K562 (cell line): Measurements from ENCODE around the gene ABHD14A. TPM values are rescaled to one million over a fixed set of nuclear protein-coding genes. Genes with fewer than 3 reads are reported as not detected.

Experiments used
- ARID2 ChIP-seq: fragments of 450-650 bp; IDR thresholded peaks from 2 replicates; pipeline ENCODE4 v1.6.1; 2017; ENCODE audit warnings: antibody characterized with exemption, mild to moderate bottlenecking
- ASH1L ChIP-seq: fragments of 450-650 bp; IDR thresholded peaks from 2 replicates; pipeline ENCODE4 v1.6.1; 2018; ENCODE audit warnings: borderline replicate concordance, mild to moderate bottlenecking, low read depth; ENCODE audit not compliant: partially characterized antibody
- CREB1 ChIP-seq, 2 experiments: sonication (generic) in 1 of 2; formaldehyde crosslinking in 1 of 2; IDR thresholded peaks; 2 replicates each; pipeline versions ENCODE4 v1.6.1 to v1.8.0; 2012 to 2022; ENCODE audit warnings: inconsistent platforms in 1 of 2, mild to moderate bottlenecking in 1 of 2, missing genetic modification reagents in 1 of 2, moderate library complexity in 1 of 2
- ERF ChIP-seq: fragments of 450-650 bp; formaldehyde crosslinking; IDR thresholded peaks from 2 replicates; pipeline ENCODE4 v1.4.0; 2020; ENCODE audit warnings: mild to moderate bottlenecking, mixed read lengths
- EWSR1 ChIP-seq: fragments of 450-650 bp; IDR thresholded peaks from 2 replicates; pipeline ENCODE4 v1.6.1; 2018; ENCODE audit warnings: borderline replicate concordance, mild to moderate bottlenecking, low read depth, moderate library complexity; ENCODE audit not compliant: partially characterized antibody
- HMBOX1 ChIP-seq: sonication (generic); IDR thresholded peaks from 2 replicates; pipeline ENCODE4 v1.6.1; 2016
- HMGXB4 ChIP-seq: sonication (generic); formaldehyde crosslinking; IDR thresholded peaks from 2 replicates; pipeline ENCODE4 v1.8.1; 2023; ENCODE audit warnings: mild to moderate bottlenecking, missing genetic modification reagents
- LCOR ChIP-seq: sonication (generic); formaldehyde crosslinking; IDR thresholded peaks from 2 replicates; pipeline ENCODE4 v1.8.0; 2022; ENCODE audit warnings: mild to moderate bottlenecking, missing genetic modification reagents
- MLLT1 ChIP-seq, 2 experiments: fragments of 450-650 bp; IDR thresholded peaks; 2 replicates each; pipeline ENCODE4 v1.6.1; 2016
- NR2C1 ChIP-seq, 2 experiments: fragments of 450-650 bp; IDR thresholded peaks; 2 replicates each; pipeline ENCODE4 v1.6.1; 2017; ENCODE audit warnings: mild to moderate bottlenecking in 2 of 2, antibody characterized with exemption in 1 of 2, inconsistent platforms in 1 of 2, missing compliant biosample characterization in 1 of 2, missing genetic modification characterization in 1 of 2
- NR2F6 ChIP-seq: fragments of 450-650 bp; formaldehyde crosslinking; IDR thresholded peaks from 2 replicates; pipeline ENCODE4 v1.4.0; 2020; ENCODE audit warnings: mild to moderate bottlenecking
- NR4A1 ChIP-seq, 2 experiments: fragments of 250-450 bp in 1 of 2; fragments of 450-650 bp in 1 of 2; sonication (Bioruptor Pico) in 1 of 2; IDR thresholded peaks; 2 replicates each; pipeline versions ENCODE4 v1.4.0 to v1.6.1; 2016 to 2020; ENCODE audit warnings: mild to moderate bottlenecking in 2 of 2, missing compliant biosample characterization in 1 of 2, missing genetic modification characterization in 1 of 2, moderate library complexity in 1 of 2
- PPARD ChIP-seq: fragments of 250-450 bp; sonication (Bioruptor Pico); IDR thresholded peaks from 2 replicates; pipeline ENCODE4 v1.8.0; 2022; ENCODE audit warnings: inconsistent platforms, mild to moderate bottlenecking, moderate library complexity
- PREB ChIP-seq: sonication (generic); formaldehyde crosslinking; IDR thresholded peaks from 2 replicates; pipeline ENCODE4 v1.8.1; 2023; ENCODE audit warnings: mild to moderate bottlenecking, missing genetic modification reagents
- RBM25 ChIP-seq: fragments of 200-400 bp; formaldehyde crosslinking; IDR thresholded peaks from 2 replicates; pipeline ENCODE4 v1.6.1; 2018; ENCODE audit warnings: low read length, low read depth, moderate library complexity; ENCODE audit not compliant: severe bottlenecking
- STAT5A ChIP-seq: IDR thresholded peaks from 2 replicates; pipeline ENCODE4 v1.6.1; 2012; ENCODE audit warnings: low read length, inconsistent platforms, borderline replicate concordance
- STAT5B ChIP-seq: fragments of 250-450 bp; sonication (Bioruptor Pico); IDR thresholded peaks from 2 replicates; pipeline ENCODE4 v1.8.0; 2021; ENCODE audit warnings: mild to moderate bottlenecking, inconsistent platforms
- TAF9B ChIP-seq: fragments of 450-650 bp; IDR thresholded peaks from 2 replicates; pipeline ENCODE4 v1.6.1; 2018; ENCODE audit warnings: mild to moderate bottlenecking; ENCODE audit not compliant: partially characterized antibody
- ZNF12 ChIP-seq: sonication (generic); formaldehyde crosslinking; IDR thresholded peaks from 2 replicates; pipeline ENCODE4 v1.4.0; 2020; ENCODE audit warnings: mild to moderate bottlenecking, missing genetic modification reagents
- ZNF146 ChIP-seq: IDR thresholded peaks from one replicate; pipeline ENCODE4 v1.6.1; 2018; ENCODE audit warnings: missing compliant biosample characterization; ENCODE audit not compliant: unreplicated experiment
- ZNF197 ChIP-seq: fragments of 200-800 bp; sonication (Bioruptor generic); IDR thresholded peaks from 2 replicates; pipeline ENCODE4 v1.6.1; 2016; ENCODE audit warnings: low read depth, missing genetic modification characterization, missing compliant biosample characterization
- ZNF253 ChIP-seq: fragments of 250-450 bp; sonication (Bioruptor Pico); conservative IDR thresholded peaks from 2 replicates; pipeline ENCODE4 v1.6.1; 2021; ENCODE audit warnings: mild to moderate bottlenecking
- polyA plus RNA-seq, 8 experiments: library from polyadenylated mRNA; depleted of rRNA in 4 of 8; stranded (reverse) in 5 of 8; unstranded in 3 of 8; fragments of >200 nt; fragmentation: Nextera tagmentation in 2 of 8; fragmentation: Illumina TruSeq in 1 of 8; extraction: Ambion mirVana in 2 of 8; extraction: Trizol in 1 of 8; gene quantifications; 2 replicates each; pipeline versions ENCODE4 v1.2.1 to v1.2.3, GENCODE V29; 2011 to 2014; ENCODE audit warnings: inconsistent platforms in 1 of 8, missing spikeins in 1 of 8
- total RNA-seq, 7 experiments: library from RNA; depleted of rRNA in 6 of 7; stranded (reverse); fragments of >200 nt in 6 of 7; fragmentation: Illumina TruSeq in 2 of 7; extraction: Trizol in 2 of 7; gene quantifications; 2 replicates each; pipeline versions ENCODE4 v1.2.1 to v1.2.3, GENCODE V29; 2011 to 2021; ENCODE audit warnings: low replicate concordance in 1 of 7

The ABHD14A gene
- total and polyA plus RNA-seq, 9 of the 15 experiments (the other 6 are each of a cell fraction or from before 2014, with no cell fraction given), result 0.90 to 10.5 (median 8.3) TPM

GRCh38 chr3:51995346-51996163, 20.7 kb downstream of the ABHD14A start, which contains the start of gene RPL29 (continued):
- TF ChIP-seq EWSR1 (no peak), NR2C1 (IDR thresholded peaks at IDR 0.05) (peak; percentile 98), NR2C1 (tag; IDR thresholded peaks at IDR 0.05) (peak; percentile 99), NR2F6 (CRISPR knock-in tag) (no peak), TAF9B (peak; percentile 99), NR4A1 (CRISPR knock-in tag; IDR thresholded peaks at IDR 0.05) (no peak), NR4A1 (tag; IDR thresholded peaks at IDR 0.05) (0 out of 2 replicates have a peak, but pooled peaks have one; percentile 35), ARID2 (no peak), RBM25 (no peak), PPARD (CRISPR knock-in tag) (no peak), HMGXB4 (CRISPR knock-in tag) (peak; percentile 48; the same call in 1 of the 2 replicates), ZNF12 (CRISPR knock-in tag) (0 out of 2 replicates have a peak, but pooled peaks have one; percentile 51), PREB (no peak), ERF (CRISPR knock-in tag) (no peak), ZNF197 (CRISPR knock-in tag) (no peak), MLLT1 (IDR thresholded peaks at IDR 0.05) (0 out of 4 replicates have a peak, but pooled peaks of 1 of the 2 experiments have one; percentile 34), STAT5A (no peak; the same call in 1 of the 2 replicates), ASH1L (no peak), HMBOX1 (no peak), STAT5B (no peak), ZNF146 (CRISPR knock-in tag) (no peak), CREB1 (IDR thresholded peaks at IDR 0.05) (peak; percentile 39), CREB1 (CRISPR knock-in tag; IDR thresholded peaks at IDR 0.05) (no peak), LCOR (CRISPR knock-in tag) (peak; percentile 64; the same call in 1 of the 2 replicates), ZNF253 (CRISPR knock-in tag) (no peak)
